ENCODE measurements around the gene GRAP.

Gene GRAP

DNA sequence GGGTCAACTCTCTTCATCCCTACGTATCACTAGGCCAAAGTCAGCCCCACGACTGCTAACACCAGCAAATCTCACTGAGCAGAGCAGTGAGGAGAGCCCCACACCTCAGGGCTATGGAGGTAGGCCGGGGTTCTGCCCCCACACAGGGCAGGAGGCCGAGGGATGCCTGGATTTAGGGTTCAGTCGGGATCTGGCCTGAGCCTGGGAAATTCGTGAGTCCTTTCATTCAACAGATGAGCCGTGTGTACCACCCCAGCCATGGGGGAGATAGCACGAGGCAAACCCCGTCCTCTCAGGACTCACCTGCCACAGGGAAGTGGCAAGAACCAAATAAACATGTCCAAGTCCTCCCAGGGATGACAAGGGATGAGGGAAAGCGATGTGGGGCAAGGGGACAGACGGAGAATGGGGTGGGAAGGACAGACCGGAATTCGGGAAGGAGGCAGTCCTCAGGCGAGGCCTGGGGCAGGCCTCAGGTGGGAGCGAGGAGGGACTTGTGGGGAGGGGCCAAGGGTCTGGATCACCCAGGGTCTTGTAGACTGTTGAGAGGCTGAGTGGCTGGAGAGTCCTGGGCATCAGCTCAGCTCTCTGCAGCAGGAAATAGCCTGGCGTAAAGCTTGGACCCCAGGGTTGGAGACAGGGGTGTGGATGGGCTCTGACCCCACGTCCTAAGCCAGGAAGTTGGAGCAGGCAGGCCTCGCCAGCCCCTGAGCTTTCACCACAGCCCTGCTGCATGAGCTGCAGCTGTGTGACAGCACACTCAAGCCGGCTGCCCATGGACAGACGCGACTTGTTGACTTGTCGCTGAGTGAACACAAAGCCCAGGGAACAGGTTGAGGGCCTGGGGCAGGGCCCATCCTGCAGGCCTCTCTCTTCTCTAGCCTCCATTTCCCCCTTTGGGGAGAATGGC, 34.3 kb downstream of the GRAP start:
- DNase-seq, result no peak
- TF ChIP-seq POLR2A (IDR thresholded peaks at IDR 0.05; ENCODE audit: low read length), result no peak
- no peak for TF ChIP-seq GATA1 (IDR thresholded peaks at IDR 0.05; ENCODE audit: low read depth, low read length)

- no peak for DNase-seq
- TF ChIP-seq GATA1 (IDR thresholded peaks at IDR 0.05; ENCODE audit: low read depth, low read length), result no peak
- TF ChIP-seq POLR2A (IDR thresholded peaks at IDR 0.05; ENCODE audit: low read length), result no peak
Observed at GRCh38 chr17:19011581-19011980, 35.2 kb downstream of the GRAP start.

DNA sequence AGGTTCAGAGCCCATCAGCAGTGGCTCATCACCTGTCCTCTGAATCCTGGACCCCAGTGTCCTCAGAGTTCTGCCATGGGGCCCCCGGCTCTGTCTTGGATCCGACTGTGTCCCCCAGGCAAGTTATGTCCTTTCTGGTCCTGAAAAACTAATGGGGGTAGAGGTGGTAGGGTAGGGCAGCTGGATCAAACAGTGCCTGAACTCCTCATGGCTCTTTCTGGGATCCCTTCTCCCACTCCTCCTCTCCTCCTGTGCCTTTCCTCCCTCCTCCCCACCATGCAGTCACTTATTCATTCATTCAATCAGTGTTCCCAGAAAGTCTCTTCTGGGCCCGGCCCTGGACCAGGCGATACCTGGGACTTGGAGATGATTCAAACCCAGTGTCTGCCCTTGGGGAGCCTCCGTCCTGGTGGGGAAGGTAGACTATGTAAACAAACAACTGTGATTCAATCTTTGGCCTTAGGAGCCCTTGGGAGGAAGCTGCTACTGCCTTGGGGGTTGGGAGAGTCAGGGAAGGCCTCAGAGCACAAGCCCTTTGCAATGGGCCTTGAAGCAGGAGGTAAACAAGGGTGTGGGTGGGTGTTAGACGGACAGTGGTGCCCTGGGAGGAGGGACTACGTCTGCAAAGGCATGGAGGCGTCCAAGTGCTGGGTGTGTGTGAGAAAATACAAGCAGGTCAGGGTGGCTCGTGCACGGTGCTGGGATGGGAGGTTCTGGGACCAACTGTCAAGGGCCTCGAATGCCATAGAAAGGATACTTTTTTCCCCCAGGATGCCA, 35.8 kb downstream of the GRAP start:
- DNase-seq, result no peak
- TF ChIP-seq GATA1 (IDR thresholded peaks at IDR 0.05; ENCODE audit: low read depth, low read length) (no peak), POLR2A (IDR thresholded peaks at IDR 0.05; ENCODE audit: low read length) (no peak)

DNA sequence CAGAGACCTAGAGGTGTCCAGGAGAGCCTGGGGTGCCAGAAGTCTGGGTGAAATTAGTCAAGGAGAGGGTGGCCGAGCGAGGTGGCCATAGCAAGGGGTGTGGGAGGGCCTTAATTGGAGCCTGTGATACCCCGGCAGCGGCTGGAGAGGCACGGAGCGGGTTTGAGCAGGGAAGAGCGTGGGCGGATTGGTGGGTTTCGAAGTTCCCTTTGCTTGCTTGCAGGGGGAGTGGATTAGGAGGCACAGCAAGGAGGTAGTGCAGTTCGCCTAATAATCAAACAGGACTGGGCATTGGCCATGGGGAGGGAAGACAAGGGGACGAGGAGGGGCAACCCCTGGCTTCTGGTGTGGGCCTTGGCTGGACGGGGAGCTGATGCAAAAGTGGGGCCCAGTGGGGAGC, 36.8 kb downstream of the GRAP start:
- no peak for TF ChIP-seq GATA1 (IDR thresholded peaks at IDR 0.05; ENCODE audit: low read depth, low read length)
- DNase-seq, result no peak

DNA sequence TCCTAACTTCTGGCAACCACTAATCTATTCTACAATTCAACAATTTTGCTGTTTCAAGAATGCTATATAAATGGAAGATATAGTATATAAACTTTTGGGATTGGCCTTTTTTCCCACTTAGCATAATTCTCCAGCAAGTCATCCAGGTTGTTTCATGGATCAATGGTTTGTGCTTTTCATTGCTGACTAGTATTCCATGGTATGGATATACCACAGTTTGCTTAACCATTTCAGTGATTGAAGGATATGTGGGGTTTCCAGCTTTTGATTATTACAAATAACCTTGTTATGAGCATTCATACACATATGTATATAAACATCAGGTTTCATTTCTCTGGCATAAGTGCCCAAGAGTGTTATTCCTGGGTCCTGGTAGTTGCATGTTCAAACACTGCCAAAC, 40.1 kb downstream of the GRAP start:
- DNase-seq, result no peak
- no peak for TF ChIP-seq GATA1 (IDR thresholded peaks at IDR 0.05; ENCODE audit: low read depth, low read length)
- no peak for TF ChIP-seq POLR2A (IDR thresholded peaks at IDR 0.05; ENCODE audit: low read length)

- TF ChIP-seq GATA1 (IDR thresholded peaks at IDR 0.05; ENCODE audit: low read depth, low read length) (no peak), POLR2A (IDR thresholded peaks at IDR 0.05; ENCODE audit: low read length) (no peak)
- DNase-seq, result no peak
Observed at GRCh38 chr17:19005789-19006430, 40.8 kb downstream of the GRAP start.

- no peak for DNase-seq
- TF ChIP-seq POLR2A (IDR thresholded peaks at IDR 0.05; ENCODE audit: low read length) (no peak), GATA1 (IDR thresholded peaks at IDR 0.05; ENCODE audit: low read depth, low read length) (no peak)
Observed at GRCh38 chr17:19005137-19005773, 41.5 kb downstream of the GRAP start.

- TF ChIP-seq GATA1 (IDR thresholded peaks at IDR 0.05; ENCODE audit: low read depth, low read length) (no peak), POLR2A (IDR thresholded peaks at IDR 0.05; ENCODE audit: low read length) (no peak)
Observed at GRCh38 chr17:19004421-19005136, 42.2 kb downstream of the GRAP start, which contains the start of gene FAM83G. Gene FAM83G (minus strand): TSS chr17:19004764. CDS start chr17:19004041, 723 bp downstream.

DNA sequence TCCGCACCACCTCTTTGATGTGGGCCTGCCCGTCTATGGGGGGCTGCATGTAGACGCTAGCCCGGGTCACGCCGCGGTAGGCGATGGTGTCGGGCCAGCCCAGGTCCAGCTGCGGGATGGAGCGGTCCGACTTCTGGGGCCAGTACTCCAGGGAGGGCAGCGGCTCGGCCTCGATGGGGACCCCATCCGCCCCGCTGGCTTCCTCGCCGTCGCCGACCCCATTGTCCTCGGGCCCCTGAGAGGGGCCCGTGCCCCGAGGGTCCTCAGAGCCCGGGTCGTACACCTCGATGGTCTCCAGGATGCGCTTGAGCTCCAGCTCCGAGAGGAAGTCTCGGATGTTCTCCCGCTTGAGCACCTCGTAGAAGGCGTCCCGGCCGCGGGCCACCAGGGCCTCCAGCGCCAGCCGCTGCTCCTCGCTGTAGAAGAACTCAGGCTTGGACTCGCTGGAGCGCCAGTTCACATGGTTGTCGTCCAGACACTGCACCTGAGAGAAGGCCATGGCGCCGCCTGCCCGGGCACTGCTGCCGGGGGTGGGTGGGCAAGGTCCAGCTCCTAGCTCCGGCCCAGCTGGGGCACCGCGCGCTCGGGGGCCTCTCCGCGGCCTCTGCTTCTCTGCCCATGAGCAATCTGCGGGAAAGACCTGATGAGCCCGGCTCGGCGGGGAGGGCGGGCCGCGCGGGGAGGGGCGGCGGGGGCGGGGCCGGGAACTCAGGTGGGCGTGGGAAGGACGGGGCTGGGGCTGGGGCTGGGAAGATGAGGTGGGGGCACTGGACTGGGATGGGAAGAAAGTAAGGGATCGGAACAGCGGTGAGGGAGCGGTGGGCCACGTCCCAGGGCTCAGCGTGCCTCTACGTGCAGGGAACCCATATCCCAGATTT, 43.0 kb downstream of the GRAP start:
- peak in 1 of 2 experiments; percentile 39 for DNase-seq
- TF ChIP-seq GATA1 (IDR thresholded peaks at IDR 0.05; ENCODE audit: low read depth, low read length) (no peak), POLR2A (IDR thresholded peaks at IDR 0.05; ENCODE audit: low read length) (no peak)

More at GRCh38 chr17:19004421-19005136, 42.2 kb downstream of the GRAP start, which contains the start of gene FAM83G:
- peak; percentile 44 to 76 for DNase-seq

GRCh38 chr17:19002805-19003542, 43.8 kb downstream of the GRAP start:
- TF ChIP-seq POLR2A (IDR thresholded peaks at IDR 0.05; ENCODE audit: low read length) (no peak), GATA1 (IDR thresholded peaks at IDR 0.05; ENCODE audit: low read depth, low read length) (no peak)
- no peak for DNase-seq

- no peak for TF ChIP-seq GATA1 (IDR thresholded peaks at IDR 0.05; ENCODE audit: low read depth, low read length)
- no peak for TF ChIP-seq POLR2A (IDR thresholded peaks at IDR 0.05; ENCODE audit: low read length)
- no peak for DNase-seq
Observed at GRCh38 chr17:19001907-19002590, 44.7 kb downstream of the GRAP start.

All from erythroblast (primary cell).